ENCODE measurements around the gene KCTD11.

- TF ChIP-seq CTCF (IDR thresholded peaks at IDR 0.05) (no peak), POLR2A (IDR thresholded peaks at IDR 0.05) (no peak)
Observed at GRCh38 chr17:7313088-7313889, 38.7 kb upstream of the KCTD11 start.

Data from thyroid gland (tissue), 4 donors.